ENCODE results near the gene OR6Y1.

DNA sequence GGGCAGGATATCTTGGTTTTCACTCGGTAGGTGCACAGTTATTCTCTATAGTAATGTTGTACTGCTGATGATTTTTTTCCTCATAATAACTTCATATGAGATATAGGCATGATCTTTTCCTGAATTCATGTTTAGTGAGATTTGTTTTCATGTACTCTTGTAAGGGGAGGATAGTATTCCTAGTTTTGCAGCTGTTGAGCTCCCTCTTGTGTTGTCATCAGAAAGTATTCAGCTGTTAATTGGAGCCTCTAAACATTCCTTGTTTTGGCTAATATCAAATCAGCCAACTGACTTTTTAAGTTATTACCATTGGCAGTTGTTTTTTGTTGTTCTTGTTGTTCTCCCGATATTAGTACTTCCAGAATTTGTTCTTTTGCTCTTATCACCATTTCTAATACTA lies 57.8 kb downstream of the OR6Y1 start:
- TF ChIP-seq, protein P1, sequence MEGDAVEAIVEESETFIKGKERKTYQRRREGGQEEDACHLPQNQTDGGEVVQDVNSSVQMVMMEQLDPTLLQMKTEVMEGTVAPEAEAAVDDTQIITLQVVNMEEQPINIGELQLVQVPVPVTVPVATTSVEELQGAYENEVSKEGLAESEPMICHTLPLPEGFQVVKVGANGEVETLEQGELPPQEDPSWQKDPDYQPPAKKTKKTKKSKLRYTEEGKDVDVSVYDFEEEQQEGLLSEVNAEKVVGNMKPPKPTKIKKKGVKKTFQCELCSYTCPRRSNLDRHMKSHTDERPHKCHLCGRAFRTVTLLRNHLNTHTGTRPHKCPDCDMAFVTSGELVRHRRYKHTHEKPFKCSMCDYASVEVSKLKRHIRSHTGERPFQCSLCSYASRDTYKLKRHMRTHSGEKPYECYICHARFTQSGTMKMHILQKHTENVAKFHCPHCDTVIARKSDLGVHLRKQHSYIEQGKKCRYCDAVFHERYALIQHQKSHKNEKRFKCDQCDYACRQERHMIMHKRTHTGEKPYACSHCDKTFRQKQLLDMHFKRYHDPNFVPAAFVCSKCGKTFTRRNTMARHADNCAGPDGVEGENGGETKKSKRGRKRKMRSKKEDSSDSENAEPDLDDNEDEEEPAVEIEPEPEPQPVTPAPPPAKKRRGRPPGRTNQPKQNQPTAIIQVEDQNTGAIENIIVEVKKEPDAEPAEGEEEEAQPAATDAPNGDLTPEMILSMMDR (conservative IDR thresholded peaks at IDR 0.05 in 1 of 2, IDR thresholded peaks at IDR 0.05 in 1 of 2; ENCODE audit: extremely low read depth in 1 of 2, insufficient read depth in 1 of 2, low read depth in 1 of 2, low read length in 2 of 2), result peak; percentile 21 to 37
- TF ChIP-seq EZH2 (IDR thresholded peaks at IDR 0.05; ENCODE audit: borderline replicate concordance, low read length), result no peak
